ENCODE measurements around the gene TMEM205.
"Not testable (repeated sequence)": the region's sequence is repeated elsewhere in the genome, so short reads cannot be mapped to it uniquely, and the experiment has no call there.

DNA sequence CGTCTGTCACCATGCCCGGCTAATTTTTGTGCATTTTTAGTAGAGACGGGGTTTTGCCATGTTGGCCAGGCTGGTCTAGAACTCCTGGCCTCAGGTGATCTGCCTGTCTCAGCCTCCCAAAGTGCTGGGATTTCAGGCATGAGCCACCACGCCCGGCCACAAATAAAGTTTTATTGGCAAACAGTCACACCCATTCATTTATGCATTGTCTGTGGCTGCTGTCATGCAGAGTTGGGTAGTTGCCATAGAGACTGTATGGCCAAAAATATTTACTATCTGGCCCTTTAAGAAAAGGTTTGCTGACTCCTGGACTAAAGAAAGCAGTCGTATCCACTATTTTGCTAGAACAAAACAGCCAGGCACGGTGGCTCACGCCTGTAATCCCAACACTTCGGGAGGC lies 12.2 kb downstream of the TMEM205 start:
- not testable (repeated sequence) for TF ChIP-seq POLR2A (IDR thresholded peaks at IDR 0.05)
- TF ChIP-seq, protein P1, sequence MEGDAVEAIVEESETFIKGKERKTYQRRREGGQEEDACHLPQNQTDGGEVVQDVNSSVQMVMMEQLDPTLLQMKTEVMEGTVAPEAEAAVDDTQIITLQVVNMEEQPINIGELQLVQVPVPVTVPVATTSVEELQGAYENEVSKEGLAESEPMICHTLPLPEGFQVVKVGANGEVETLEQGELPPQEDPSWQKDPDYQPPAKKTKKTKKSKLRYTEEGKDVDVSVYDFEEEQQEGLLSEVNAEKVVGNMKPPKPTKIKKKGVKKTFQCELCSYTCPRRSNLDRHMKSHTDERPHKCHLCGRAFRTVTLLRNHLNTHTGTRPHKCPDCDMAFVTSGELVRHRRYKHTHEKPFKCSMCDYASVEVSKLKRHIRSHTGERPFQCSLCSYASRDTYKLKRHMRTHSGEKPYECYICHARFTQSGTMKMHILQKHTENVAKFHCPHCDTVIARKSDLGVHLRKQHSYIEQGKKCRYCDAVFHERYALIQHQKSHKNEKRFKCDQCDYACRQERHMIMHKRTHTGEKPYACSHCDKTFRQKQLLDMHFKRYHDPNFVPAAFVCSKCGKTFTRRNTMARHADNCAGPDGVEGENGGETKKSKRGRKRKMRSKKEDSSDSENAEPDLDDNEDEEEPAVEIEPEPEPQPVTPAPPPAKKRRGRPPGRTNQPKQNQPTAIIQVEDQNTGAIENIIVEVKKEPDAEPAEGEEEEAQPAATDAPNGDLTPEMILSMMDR (IDR thresholded peaks at IDR 0.05), result not testable (repeated sequence)

All from lower leg skin (tissue), 3 donors.